ENCODE measurements around the gene MSLN. TPM values are rescaled to one million over a fixed set of nuclear protein-coding genes. Genes with fewer than 3 reads are reported as not detected.
"Not testable (repeated sequence)": the region's sequence is repeated elsewhere in the genome, so short reads cannot be mapped to it uniquely, and the experiment has no call there.

Gene MSLN
- polyA plus RNA-seq, 2 donors, result 0.87 to 3.7 TPM

DNA sequence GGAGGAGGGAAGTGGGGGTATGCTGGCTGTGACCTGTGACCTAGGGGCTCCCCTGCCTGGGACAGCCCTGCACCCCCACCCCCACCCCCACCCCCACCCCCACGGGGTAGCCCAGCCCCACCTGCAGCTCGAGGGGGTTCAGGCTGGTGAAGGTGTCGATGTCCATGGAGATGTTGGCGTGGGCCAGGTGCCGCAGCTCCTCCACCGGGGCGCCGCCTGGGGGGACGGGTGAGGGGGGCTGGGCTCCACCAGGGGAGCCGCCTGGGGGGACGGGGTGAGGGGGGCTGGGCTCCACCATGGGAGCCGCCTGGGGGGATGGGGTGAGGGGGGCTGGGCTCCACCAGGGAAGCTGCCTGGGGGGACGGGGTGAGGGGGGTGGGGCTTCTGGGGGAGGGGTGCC, 9.9 kb downstream of the MSLN start:
- 62 to 74% methylated on average over 8 to 13 of the region's 13 CpGs for WGBS, 2 donors
- Histone ChIP-seq H3K4me1 (ENCODE audit: control insufficient read depth in 2 of 2, insufficient read depth in 2 of 2, low read length in 1 of 2) (peaks cover 2 to 4% of the 10 kb centered on the region in 2 donors), H3K27me3 (ENCODE audit: control insufficient read depth in 1 of 2, insufficient read depth in 2 of 2, low read length in 2 of 2) (no peaks in the 10 kb centered on the region), H3K4me3 (ENCODE audit: low read depth in 1 of 2, low read length in 2 of 2) (no peak overlapping the region), H3K9me3 (ENCODE audit: control insufficient read depth in 2 of 2, insufficient read depth in 1 of 2, low read depth in 1 of 2, low read length in 1 of 2) (no peaks in the 10 kb centered on the region), H3K27ac (ENCODE audit: low read depth in 2 of 2, low read length in 1 of 2) (no peak overlapping the region), H3K36me3 (ENCODE audit: control insufficient read depth in 2 of 2, insufficient read depth in 2 of 2, low read length in 1 of 2) (no peaks in the 10 kb centered on the region)

- Histone ChIP-seq H3K27me3 (ENCODE audit: control insufficient read depth in 1 of 2, insufficient read depth in 2 of 2, low read length in 2 of 2) (no peaks in the 10 kb centered on the region), H3K4me1 (ENCODE audit: control insufficient read depth in 2 of 2, insufficient read depth in 2 of 2, low read length in 1 of 2) (peaks cover 0 to 4% of the 10 kb centered on the region in 2 donors), H3K36me3 (ENCODE audit: control insufficient read depth in 2 of 2, insufficient read depth in 2 of 2, low read length in 1 of 2) (no peaks in the 10 kb centered on the region), H3K9me3 (ENCODE audit: control insufficient read depth in 2 of 2, insufficient read depth in 1 of 2, low read depth in 1 of 2, low read length in 1 of 2) (no peaks in the 10 kb centered on the region), H3K4me3 (ENCODE audit: low read depth in 1 of 2, low read length in 2 of 2) (no peak overlapping the region), H3K27ac (ENCODE audit: low read depth in 2 of 2, low read length in 1 of 2) (no peak overlapping the region)
- 86 to 92% methylated on average over 16 to 18 of the region's 18 CpGs for WGBS, 2 donors
These were observed 12.4 kb downstream of the MSLN start for GRCh38 chr16:772959-773358.

- no peaks in the 10 kb centered on the region for H3K27me3 ChIP-seq (ENCODE audit: control insufficient read depth in 1 of 2, insufficient read depth in 2 of 2, low read length in 2 of 2)
- 70 to 76% methylated on average over 41 to 46 of the region's 46 CpGs for WGBS, 2 donors
- H3K9me3 ChIP-seq (ENCODE audit: control insufficient read depth in 2 of 2, insufficient read depth in 1 of 2, low read depth in 1 of 2, low read length in 1 of 2), result no peaks in the 10 kb centered on the region
- no peak overlapping the region for H3K4me3 ChIP-seq (ENCODE audit: low read depth in 1 of 2, low read length in 2 of 2)
- H3K27ac ChIP-seq (ENCODE audit: low read depth in 2 of 2, low read length in 1 of 2), result no peak overlapping the region
- H3K4me1 ChIP-seq (ENCODE audit: control insufficient read depth in 2 of 2, insufficient read depth in 2 of 2, low read length in 1 of 2), result no peaks in the 10 kb centered on the region
- no peaks in the 10 kb centered on the region for H3K36me3 ChIP-seq (ENCODE audit: control insufficient read depth in 2 of 2, insufficient read depth in 2 of 2, low read length in 1 of 2)
These were observed 13.8 kb downstream of the MSLN start for GRCh38 chr16:774086-775001.

DNA sequence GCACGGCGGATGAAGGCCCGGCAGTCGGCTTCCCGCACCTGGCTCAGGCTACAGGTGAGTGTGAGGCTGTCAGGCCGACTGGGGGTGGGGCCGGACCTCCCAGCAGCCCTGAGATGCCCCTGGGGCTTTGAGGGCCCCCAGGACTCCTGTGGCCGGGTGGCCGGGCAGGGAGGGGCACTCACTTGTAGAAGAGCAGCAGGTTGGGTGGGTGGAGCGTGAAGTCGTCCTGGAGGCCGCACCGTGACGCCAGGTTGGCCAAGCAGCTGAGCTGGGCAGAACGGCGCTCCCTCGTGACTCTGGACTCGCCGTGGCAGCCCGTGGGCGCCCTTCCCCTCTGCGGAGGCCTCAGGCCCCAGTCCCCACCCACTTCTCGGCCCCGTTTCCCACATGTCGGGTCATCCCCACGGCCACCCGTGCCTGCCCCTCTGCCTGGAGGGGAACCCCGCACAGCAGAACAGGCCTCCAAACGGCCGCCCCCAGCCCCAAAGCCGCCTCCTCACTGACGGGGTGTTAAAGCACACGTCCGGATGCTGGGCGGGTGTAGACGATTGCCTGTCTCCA, 14.8 kb downstream of the MSLN start:
- WGBS, 2 donors, result 66 to 69% methylated on average over 28 to 36 of the region's 36 CpGs
- no peaks in the 10 kb centered on the region for H3K9me3 ChIP-seq (ENCODE audit: control insufficient read depth in 2 of 2, insufficient read depth in 1 of 2, low read depth in 1 of 2, low read length in 1 of 2)
- H3K4me3 ChIP-seq (ENCODE audit: low read depth in 1 of 2, low read length in 2 of 2), result no peak overlapping the region
- H3K36me3 ChIP-seq (ENCODE audit: control insufficient read depth in 2 of 2, insufficient read depth in 2 of 2, low read length in 1 of 2), result no peaks in the 10 kb centered on the region
- H3K27ac ChIP-seq (ENCODE audit: low read depth in 2 of 2, low read length in 1 of 2), result no peak overlapping the region
- no peaks in the 10 kb centered on the region for H3K4me1 ChIP-seq (ENCODE audit: control insufficient read depth in 2 of 2, insufficient read depth in 2 of 2, low read length in 1 of 2)
- no peaks in the 10 kb centered on the region for H3K27me3 ChIP-seq (ENCODE audit: control insufficient read depth in 1 of 2, insufficient read depth in 2 of 2, low read length in 2 of 2)

GRCh38 chr16:776298-776697, 15.8 kb downstream of the MSLN start:
- not testable (repeated sequence) for H3K4me3 ChIP-seq (ENCODE audit: low read depth in 1 of 2, low read length in 2 of 2); H3K9me3 ChIP-seq (ENCODE audit: control insufficient read depth in 2 of 2, insufficient read depth in 1 of 2, low read depth in 1 of 2, low read length in 1 of 2); H3K4me1 ChIP-seq (ENCODE audit: control insufficient read depth in 2 of 2, insufficient read depth in 2 of 2, low read length in 1 of 2); H3K27me3 ChIP-seq (ENCODE audit: control insufficient read depth in 1 of 2, insufficient read depth in 2 of 2, low read length in 2 of 2); H3K27ac ChIP-seq (ENCODE audit: low read depth in 2 of 2, low read length in 1 of 2); H3K36me3 ChIP-seq (ENCODE audit: control insufficient read depth in 2 of 2, insufficient read depth in 2 of 2, low read length in 1 of 2)
- 86 to 88% methylated on average over 10 of the region's 10 CpGs for WGBS, 2 donors

DNA sequence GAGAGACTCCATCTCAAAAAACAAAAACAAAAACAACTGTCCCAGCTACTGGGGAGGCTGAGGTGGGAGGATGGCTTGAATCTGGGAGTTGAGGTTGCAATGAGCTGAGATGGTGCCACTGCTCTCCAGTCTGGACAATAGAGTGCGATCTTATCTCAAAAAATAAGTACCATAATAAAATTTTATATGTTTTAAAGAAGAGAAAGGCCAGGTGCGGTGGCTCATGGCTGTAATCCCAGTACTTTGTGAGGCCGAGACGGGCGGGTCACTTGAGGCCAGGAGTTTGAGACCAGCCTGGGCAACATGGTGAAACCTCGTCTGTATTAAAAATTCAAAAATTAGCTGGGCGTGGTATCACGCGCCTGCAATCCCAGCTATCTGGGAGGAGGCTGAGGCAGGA, 16.3 kb downstream of the MSLN start:
- Histone ChIP-seq H3K27me3 (ENCODE audit: control insufficient read depth in 1 of 2, insufficient read depth in 2 of 2, low read length in 2 of 2) (no peaks in the 10 kb centered on the region), H3K27ac (ENCODE audit: low read depth in 2 of 2, low read length in 1 of 2) (no peak overlapping the region), H3K9me3 (ENCODE audit: control insufficient read depth in 2 of 2, insufficient read depth in 1 of 2, low read depth in 1 of 2, low read length in 1 of 2) (no peaks in the 10 kb centered on the region), H3K4me3 (ENCODE audit: low read depth in 1 of 2, low read length in 2 of 2) (no peak overlapping the region), H3K36me3 (ENCODE audit: control insufficient read depth in 2 of 2, insufficient read depth in 2 of 2, low read length in 1 of 2) (no peaks in the 10 kb centered on the region), H3K4me1 (ENCODE audit: control insufficient read depth in 2 of 2, insufficient read depth in 2 of 2, low read length in 1 of 2) (no peaks in the 10 kb centered on the region)
- 83 to 85% methylated on average over 9 of the region's 9 CpGs for WGBS, 2 donors

DNA sequence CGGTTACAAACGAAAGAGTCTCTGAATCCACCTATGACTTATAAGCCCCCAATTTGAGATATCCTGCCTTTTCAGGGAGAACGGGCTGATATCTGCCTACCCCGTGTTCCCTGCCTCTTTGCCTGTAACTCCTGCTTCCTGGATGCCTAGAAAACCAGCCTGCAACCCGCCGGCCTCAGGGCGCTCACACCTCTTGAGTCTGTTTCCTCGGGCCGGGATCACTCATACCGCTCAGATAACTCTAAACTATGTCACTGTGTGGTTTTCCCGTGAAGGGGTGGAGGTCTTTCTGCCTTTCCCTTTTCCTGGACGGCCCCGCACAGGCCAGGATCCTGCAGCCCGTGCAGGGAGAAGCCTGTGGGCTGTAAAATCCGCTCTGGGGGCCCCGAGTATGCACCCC, 17.3 kb downstream of the MSLN start:
- no peak overlapping the region for H3K4me3 ChIP-seq (ENCODE audit: low read depth in 1 of 2, low read length in 2 of 2)
- no peaks in the 10 kb centered on the region for H3K36me3 ChIP-seq (ENCODE audit: control insufficient read depth in 2 of 2, insufficient read depth in 2 of 2, low read length in 1 of 2)
- peaks cover 0 to 6% of the 10 kb centered on the region in 2 donors for H3K4me1 ChIP-seq (ENCODE audit: control insufficient read depth in 2 of 2, insufficient read depth in 2 of 2, low read length in 1 of 2)
- H3K27ac ChIP-seq (ENCODE audit: low read depth in 2 of 2, low read length in 1 of 2), result no peak overlapping the region
- H3K27me3 ChIP-seq (ENCODE audit: control insufficient read depth in 1 of 2, insufficient read depth in 2 of 2, low read length in 2 of 2), result peaks cover 0 to 4% of the 10 kb centered on the region in 2 donors
- 27 to 32% methylated on average over 16 of the region's 16 CpGs for WGBS, 2 donors
- H3K9me3 ChIP-seq (ENCODE audit: control insufficient read depth in 2 of 2, insufficient read depth in 1 of 2, low read depth in 1 of 2, low read length in 1 of 2), result no peaks in the 10 kb centered on the region

- Histone ChIP-seq H3K36me3 (ENCODE audit: control insufficient read depth in 2 of 2, insufficient read depth in 2 of 2, low read length in 1 of 2) (no peaks in the 10 kb centered on the region), H3K27ac (ENCODE audit: low read depth in 2 of 2, low read length in 1 of 2) (no peak overlapping the region), H3K4me3 (ENCODE audit: low read depth in 1 of 2, low read length in 2 of 2) (no peak overlapping the region), H3K4me1 (ENCODE audit: control insufficient read depth in 2 of 2, insufficient read depth in 2 of 2, low read length in 1 of 2) (peaks cover 0 to 12% of the 10 kb centered on the region in 2 donors), H3K27me3 (ENCODE audit: control insufficient read depth in 1 of 2, insufficient read depth in 2 of 2, low read length in 2 of 2) (peaks cover 0 to 4% of the 10 kb centered on the region in 2 donors), H3K9me3 (ENCODE audit: control insufficient read depth in 2 of 2, insufficient read depth in 1 of 2, low read depth in 1 of 2, low read length in 1 of 2) (no peaks in the 10 kb centered on the region)
- 65 to 77% methylated on average over 11 of the region's 11 CpGs for WGBS, 2 donors
These were observed 17.9 kb downstream of the MSLN start for GRCh38 chr16:778447-778846.

GRCh38 chr16:778909-779527, 18.5 kb downstream of the MSLN start:
- WGBS, 2 donors, result 84 to 85% methylated on average over 6 of the region's 6 CpGs
- Histone ChIP-seq H3K9me3 (ENCODE audit: control insufficient read depth in 2 of 2, insufficient read depth in 1 of 2, low read depth in 1 of 2, low read length in 1 of 2) (no peaks in the 10 kb centered on the region), H3K4me3 (ENCODE audit: low read depth in 1 of 2, low read length in 2 of 2) (no peak overlapping the region), H3K27me3 (ENCODE audit: control insufficient read depth in 1 of 2, insufficient read depth in 2 of 2, low read length in 2 of 2) (peaks cover 0 to 4% of the 10 kb centered on the region in 2 donors), H3K36me3 (ENCODE audit: control insufficient read depth in 2 of 2, insufficient read depth in 2 of 2, low read length in 1 of 2) (no peaks in the 10 kb centered on the region), H3K4me1 (ENCODE audit: control insufficient read depth in 2 of 2, insufficient read depth in 2 of 2, low read length in 1 of 2) (peaks cover 4 to 18% of the 10 kb centered on the region in 2 donors), H3K27ac (ENCODE audit: low read depth in 2 of 2, low read length in 1 of 2) (no peak overlapping the region)
